HepG2 (cell line): Measurements from ENCODE around the gene NDUFB8. TPM values are rescaled to one million over a fixed set of nuclear protein-coding genes. Genes with fewer than 3 reads are reported as not detected.

Experiments
- ELF1 ChIP-seq: sonication (generic); formaldehyde crosslinking; IDR thresholded peaks from 2 replicates; pipeline ENCODE4 v1.4.0; 2020; ENCODE audit warnings: missing genetic modification reagents
- ERF ChIP-seq: IDR thresholded peaks from 2 replicates; pipeline ENCODE4 v1.6.1; 2018; ENCODE audit warnings: missing biosample characterization, missing genetic modification reagents
- FOXC1 ChIP-seq: sonication (generic); formaldehyde crosslinking; IDR thresholded peaks from 2 replicates; pipeline ENCODE4 v1.8.0; 2022; ENCODE audit warnings: mild to moderate bottlenecking, missing genetic modification reagents, borderline replicate concordance
- IKZF4 ChIP-seq: sonication (generic); formaldehyde crosslinking; IDR thresholded peaks from 2 replicates; pipeline ENCODE4 v1.5.1; 2020; ENCODE audit warnings: borderline replicate concordance, mild to moderate bottlenecking, low read depth, missing genetic modification reagents; ENCODE audit errors: not compliant biosample characterization
- MAFG ChIP-seq: sonication (generic); formaldehyde crosslinking; IDR thresholded peaks from 2 replicates; pipeline ENCODE4 v1.5.1; 2020; ENCODE audit warnings: mild to moderate bottlenecking, missing genetic modification reagents
- NRL ChIP-seq: sonication (generic); formaldehyde crosslinking; IDR thresholded peaks from 2 replicates; pipeline ENCODE4 v1.5.0; 2020; ENCODE audit warnings: missing genetic modification reagents, mild to moderate bottlenecking, moderate library complexity, borderline replicate concordance
- PAWR ChIP-seq: sonication (generic); formaldehyde crosslinking; IDR thresholded peaks from 2 replicates; pipeline ENCODE4 v1.4.0; 2020; ENCODE audit warnings: missing genetic modification reagents, mild to moderate bottlenecking, borderline replicate concordance
- PHB2 ChIP-seq: fragments of 450-650 bp; IDR thresholded peaks from 2 replicates; pipeline ENCODE4 v1.6.1; 2018; ENCODE audit not compliant: partially characterized antibody
- TBX2 ChIP-seq: sonication (generic); formaldehyde crosslinking; IDR thresholded peaks from 2 replicates; pipeline ENCODE4 v1.5.0; 2020; ENCODE audit warnings: missing genetic modification reagents, mild to moderate bottlenecking, borderline replicate concordance
- THAP11 ChIP-seq: IDR thresholded peaks from 2 replicates; pipeline ENCODE4 v1.6.1; 2016; ENCODE audit warnings: missing biosample characterization, missing genetic modification reagents
- XRCC5 ChIP-seq: fragments of 200-400 bp; formaldehyde crosslinking; optimal IDR thresholded peaks from 2 replicates; pipeline ENCODE3; 2017; ENCODE audit warnings: mild to moderate bottlenecking, low read length
- ZNF841 ChIP-seq: sonication (generic); formaldehyde crosslinking; IDR thresholded peaks from 2 replicates; pipeline ENCODE4 v1.8.1; 2023; ENCODE audit warnings: missing genetic modification reagents, borderline replicate concordance
- polyA plus RNA-seq, 8 experiments: library from polyadenylated mRNA; depleted of rRNA in 3 of 8; stranded (reverse) in 7 of 8; unstranded in 1 of 8; fragments of >200 nt; fragmentation: Illumina TruSeq in 4 of 8; extraction: Trizol in 4 of 8; gene quantifications; 2 replicates each; pipeline versions ENCODE4 v1.2.1 to v1.2.3, GENCODE V29; 2011 to 2016; ENCODE audit warnings: low read depth in 4 of 8, missing spikeins in 1 of 8, mixed read lengths in 1 of 8; ENCODE audit not compliant: insufficient read depth in 1 of 8
- total RNA-seq, 5 experiments: library from RNA; depleted of rRNA; stranded (reverse); fragments of >200 nt; fragmentation: Illumina TruSeq; extraction: Trizol; gene quantifications; 2 replicates each; pipeline ENCODE4 v1.2.3, GENCODE V29; 2016; ENCODE audit warnings: low read depth in 1 of 5
- TF ChIP-seq, protein P1 (sequence below): sonication (generic); formaldehyde crosslinking; IDR thresholded peaks from 2 replicates; pipeline ENCODE4 v1.4.0; 2020; ENCODE audit warnings: missing genetic modification reagents
- TF ChIP-seq, protein P2 (sequence below): sonication (generic); formaldehyde crosslinking; IDR thresholded peaks from 2 replicates; pipeline ENCODE4 v1.9.0; 2021; ENCODE audit warnings: missing genetic modification reagents, borderline replicate concordance
- TF ChIP-seq, protein P3 (sequence below): sonication (generic); formaldehyde crosslinking; IDR thresholded peaks from 2 replicates; pipeline ENCODE4 v1.5.0; 2020; ENCODE audit warnings: missing genetic modification reagents, mild to moderate bottlenecking, borderline replicate concordance
- TF ChIP-seq, protein P4 (sequence below): sonication (generic); formaldehyde crosslinking; IDR thresholded peaks from 2 replicates; pipeline ENCODE4 v1.5.0; 2020; ENCODE audit warnings: mild to moderate bottlenecking, missing genetic modification reagents, moderate library complexity

The NDUFB8 gene
- total and polyA plus RNA-seq, 2 of the 13 experiments (the other 11 are each of a cell fraction or from before 2014, with no cell fraction given), result 210 to 216 TPM

DNA sequence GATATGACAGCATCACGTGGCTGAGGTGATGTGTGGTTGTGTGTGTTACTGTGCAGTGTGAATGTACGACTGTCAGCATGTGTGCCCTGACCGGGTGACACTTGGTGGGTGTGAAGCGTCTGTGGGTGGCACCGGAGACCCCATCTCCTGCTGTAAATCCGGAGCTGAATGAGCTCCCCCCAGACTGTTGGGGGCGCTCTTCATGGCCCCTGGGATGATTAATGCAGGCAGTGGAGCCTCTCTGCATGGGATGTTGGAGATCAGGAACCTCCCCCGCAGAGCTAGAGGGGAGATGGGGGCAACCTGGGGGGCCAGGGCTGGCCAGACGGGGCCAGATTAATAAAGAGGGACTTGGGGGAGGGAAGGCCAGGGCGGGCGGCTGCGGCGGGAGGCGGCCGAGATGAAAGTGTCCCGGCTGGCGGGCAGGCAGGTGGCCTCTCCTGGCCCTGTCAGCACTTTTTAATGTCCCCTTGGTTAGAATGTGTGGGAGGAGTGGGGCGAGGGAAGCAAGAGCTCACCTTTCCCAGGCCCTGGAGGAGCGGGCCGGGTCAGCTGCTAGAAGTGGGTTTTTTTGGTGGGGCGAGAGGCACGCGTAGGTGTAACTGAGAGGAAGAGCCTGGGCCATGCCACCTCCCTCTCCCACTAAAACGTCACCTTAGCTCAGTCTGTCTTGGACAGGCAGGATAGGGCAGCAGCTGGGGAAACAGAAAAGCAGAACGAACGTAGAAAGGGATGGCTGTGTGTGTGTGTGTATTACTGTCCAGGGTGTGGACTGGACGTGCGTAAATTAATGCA, 40.2 kb upstream of the NDUFB8 start (continued):
- TF ChIP-seq, protein P1, sequence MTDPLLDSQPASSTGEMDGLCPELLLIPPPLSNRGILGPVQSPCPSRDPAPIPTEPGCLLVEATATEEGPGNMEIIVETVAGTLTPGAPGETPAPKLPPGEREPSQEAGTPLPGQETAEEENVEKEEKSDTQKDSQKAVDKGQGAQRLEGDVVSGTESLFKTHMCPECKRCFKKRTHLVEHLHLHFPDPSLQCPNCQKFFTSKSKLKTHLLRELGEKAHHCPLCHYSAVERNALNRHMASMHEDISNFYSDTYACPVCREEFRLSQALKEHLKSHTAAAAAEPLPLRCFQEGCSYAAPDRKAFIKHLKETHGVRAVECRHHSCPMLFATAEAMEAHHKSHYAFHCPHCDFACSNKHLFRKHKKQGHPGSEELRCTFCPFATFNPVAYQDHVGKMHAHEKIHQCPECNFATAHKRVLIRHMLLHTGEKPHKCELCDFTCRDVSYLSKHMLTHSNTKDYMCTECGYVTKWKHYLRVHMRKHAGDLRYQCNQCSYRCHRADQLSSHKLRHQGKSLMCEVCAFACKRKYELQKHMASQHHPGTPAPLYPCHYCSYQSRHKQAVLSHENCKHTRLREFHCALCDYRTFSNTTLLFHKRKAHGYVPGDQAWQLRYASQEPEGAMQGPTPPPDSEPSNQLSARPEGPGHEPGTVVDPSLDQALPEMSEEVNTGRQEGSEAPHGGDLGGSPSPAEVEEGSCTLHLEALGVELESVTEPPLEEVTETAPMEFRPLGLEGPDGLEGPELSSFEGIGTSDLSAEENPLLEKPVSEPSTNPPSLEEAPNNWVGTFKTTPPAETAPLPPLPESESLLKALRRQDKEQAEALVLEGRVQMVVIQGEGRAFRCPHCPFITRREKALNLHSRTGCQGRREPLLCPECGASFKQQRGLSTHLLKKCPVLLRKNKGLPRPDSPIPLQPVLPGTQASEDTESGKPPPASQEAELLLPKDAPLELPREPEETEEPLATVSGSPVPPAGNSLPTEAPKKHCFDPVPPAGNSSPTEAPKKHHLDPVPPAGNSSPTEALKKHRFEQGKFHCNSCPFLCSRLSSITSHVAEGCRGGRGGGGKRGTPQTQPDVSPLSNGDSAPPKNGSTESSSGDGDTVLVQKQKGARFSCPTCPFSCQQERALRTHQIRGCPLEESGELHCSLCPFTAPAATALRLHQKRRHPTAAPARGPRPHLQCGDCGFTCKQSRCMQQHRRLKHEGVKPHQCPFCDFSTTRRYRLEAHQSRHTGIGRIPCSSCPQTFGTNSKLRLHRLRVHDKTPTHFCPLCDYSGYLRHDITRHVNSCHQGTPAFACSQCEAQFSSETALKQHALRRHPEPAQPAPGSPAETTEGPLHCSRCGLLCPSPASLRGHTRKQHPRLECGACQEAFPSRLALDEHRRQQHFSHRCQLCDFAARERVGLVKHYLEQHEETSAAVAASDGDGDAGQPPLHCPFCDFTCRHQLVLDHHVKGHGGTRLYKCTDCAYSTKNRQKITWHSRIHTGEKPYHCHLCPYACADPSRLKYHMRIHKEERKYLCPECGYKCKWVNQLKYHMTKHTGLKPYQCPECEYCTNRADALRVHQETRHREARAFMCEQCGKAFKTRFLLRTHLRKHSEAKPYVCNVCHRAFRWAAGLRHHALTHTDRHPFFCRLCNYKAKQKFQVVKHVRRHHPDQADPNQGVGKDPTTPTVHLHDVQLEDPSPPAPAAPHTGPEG, result no peak
- TF ChIP-seq NRL (CRISPR knock-in tag) (0 out of 2 replicates have a peak, but pooled peaks have one; percentile 65), THAP11 (peak; percentile 74), ELF1 (peak; percentile 19; the same call in 1 of the 2 replicates), TBX2 (CRISPR knock-in tag) (0 out of 2 replicates have a peak, but pooled peaks have one; percentile 34), ERF (CRISPR knock-in tag) (0 out of 2 replicates have a peak, but pooled peaks have one; percentile 13), MAFG (0 out of 2 replicates have a peak, but pooled peaks have one; percentile 59), PAWR (CRISPR knock-in tag) (no peak), XRCC5 (peak; percentile 74), ZNF841 (CRISPR knock-in tag) (no peak), PHB2 (no peak), IKZF4 (CRISPR knock-in tag) (peak; percentile 33), FOXC1 (CRISPR knock-in tag) (peak; percentile 61; the same call in 1 of the 2 replicates)
- TF ChIP-seq, protein P2, sequence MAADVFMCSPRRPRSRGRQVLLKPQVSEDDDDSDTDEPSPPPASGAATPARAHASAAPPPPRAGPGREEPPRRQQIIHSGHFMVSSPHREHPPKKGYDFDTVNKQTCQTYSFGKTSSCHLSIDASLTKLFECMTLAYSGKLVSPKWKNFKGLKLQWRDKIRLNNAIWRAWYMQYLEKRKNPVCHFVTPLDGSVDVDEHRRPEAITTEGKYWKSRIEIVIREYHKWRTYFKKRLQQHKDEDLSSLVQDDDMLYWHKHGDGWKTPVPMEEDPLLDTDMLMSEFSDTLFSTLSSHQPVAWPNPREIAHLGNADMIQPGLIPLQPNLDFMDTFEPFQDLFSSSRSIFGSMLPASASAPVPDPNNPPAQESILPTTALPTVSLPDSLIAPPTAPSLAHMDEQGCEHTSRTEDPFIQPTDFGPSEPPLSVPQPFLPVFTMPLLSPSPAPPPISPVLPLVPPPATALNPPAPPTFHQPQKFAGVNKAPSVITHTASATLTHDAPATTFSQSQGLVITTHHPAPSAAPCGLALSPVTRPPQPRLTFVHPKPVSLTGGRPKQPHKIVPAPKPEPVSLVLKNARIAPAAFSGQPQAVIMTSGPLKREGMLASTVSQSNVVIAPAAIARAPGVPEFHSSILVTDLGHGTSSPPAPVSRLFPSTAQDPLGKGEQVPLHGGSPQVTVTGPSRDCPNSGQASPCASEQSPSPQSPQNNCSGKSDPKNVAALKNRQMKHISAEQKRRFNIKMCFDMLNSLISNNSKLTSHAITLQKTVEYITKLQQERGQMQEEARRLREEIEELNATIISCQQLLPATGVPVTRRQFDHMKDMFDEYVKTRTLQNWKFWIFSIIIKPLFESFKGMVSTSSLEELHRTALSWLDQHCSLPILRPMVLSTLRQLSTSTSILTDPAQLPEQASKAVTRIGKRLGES (CRISPR knock-in tag), result no peak
- TF ChIP-seq, protein P3, sequence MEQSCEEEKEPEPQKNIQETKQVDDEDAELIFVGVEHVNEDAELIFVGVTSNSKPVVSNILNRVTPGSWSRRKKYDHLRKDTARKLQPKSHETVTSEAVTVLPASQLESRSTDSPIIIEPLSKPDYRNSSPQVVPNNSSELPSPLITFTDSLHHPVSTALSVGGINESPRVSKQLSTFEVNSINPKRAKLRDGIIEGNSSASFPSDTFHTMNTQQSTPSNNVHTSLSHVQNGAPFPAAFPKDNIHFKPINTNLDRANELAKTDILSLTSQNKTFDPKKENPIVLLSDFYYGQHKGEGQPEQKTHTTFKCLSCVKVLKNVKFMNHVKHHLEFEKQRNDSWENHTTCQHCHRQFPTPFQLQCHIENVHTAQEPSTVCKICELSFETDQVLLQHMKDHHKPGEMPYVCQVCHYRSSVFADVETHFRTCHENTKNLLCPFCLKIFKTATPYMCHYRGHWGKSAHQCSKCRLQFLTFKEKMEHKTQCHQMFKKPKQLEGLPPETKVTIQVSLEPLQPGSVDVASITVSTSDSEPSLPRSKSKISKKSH (CRISPR knock-in tag), result no peak
- TF ChIP-seq, protein P4, sequence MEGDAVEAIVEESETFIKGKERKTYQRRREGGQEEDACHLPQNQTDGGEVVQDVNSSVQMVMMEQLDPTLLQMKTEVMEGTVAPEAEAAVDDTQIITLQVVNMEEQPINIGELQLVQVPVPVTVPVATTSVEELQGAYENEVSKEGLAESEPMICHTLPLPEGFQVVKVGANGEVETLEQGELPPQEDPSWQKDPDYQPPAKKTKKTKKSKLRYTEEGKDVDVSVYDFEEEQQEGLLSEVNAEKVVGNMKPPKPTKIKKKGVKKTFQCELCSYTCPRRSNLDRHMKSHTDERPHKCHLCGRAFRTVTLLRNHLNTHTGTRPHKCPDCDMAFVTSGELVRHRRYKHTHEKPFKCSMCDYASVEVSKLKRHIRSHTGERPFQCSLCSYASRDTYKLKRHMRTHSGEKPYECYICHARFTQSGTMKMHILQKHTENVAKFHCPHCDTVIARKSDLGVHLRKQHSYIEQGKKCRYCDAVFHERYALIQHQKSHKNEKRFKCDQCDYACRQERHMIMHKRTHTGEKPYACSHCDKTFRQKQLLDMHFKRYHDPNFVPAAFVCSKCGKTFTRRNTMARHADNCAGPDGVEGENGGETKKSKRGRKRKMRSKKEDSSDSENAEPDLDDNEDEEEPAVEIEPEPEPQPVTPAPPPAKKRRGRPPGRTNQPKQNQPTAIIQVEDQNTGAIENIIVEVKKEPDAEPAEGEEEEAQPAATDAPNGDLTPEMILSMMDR (CRISPR knock-in tag), result peak; percentile 70
